ENCODE measurements around the gene MICAL1. TPM values are rescaled to one million over a fixed set of nuclear protein-coding genes. Genes with fewer than 3 reads are reported as not detected.

The MICAL1 gene
- total and polyA plus RNA-seq, 3 experiments from 2014 or later: 18.8 to 34.7 (median 33.2) TPM

- Mint-ChIP-seq H3K4me1 (peaks cover 61 to 90% (median 88%) of the 10 kb centered on the region in 3 donors), H3K36me3 (peaks cover 22 to 95% (median 45%) of the 10 kb centered on the region in 3 donors), H3K9me3 (no peaks in the 10 kb centered on the region), H3K27ac (peak overlapping the region in 6 of 8 donors; percentile 18 to 85 (median 66)), H3K4me3 (no peak overlapping the region), H3K27me3 (no peaks in the 10 kb centered on the region)
- H3K36me3 ChIP-seq (ENCODE audit: insufficient read depth, low read length): peaks cover 52% of the 10 kb centered on the region
- no peaks in the 10 kb centered on the region for H3K27me3 ChIP-seq (ENCODE audit: insufficient read depth, low read length, poor library complexity, severe bottlenecking)
- POLR2A ChIA-PET: no interaction called here
- no peak overlapping the region for H3K27ac ChIP-seq (ENCODE audit: low read depth, low read length)
- H3K9me3 ChIP-seq (ENCODE audit: low read length): no peaks in the 10 kb centered on the region
- DNase-seq: no peak
- CTCF ChIA-PET: no interaction called here
- H3K4me3 ChIP-seq (ENCODE audit: low read length): no peak overlapping the region
- H3K4me1 ChIP-seq (ENCODE audit: insufficient read depth, low read length): peaks cover 17% of the 10 kb centered on the region
Measured at GRCh38 chr6:109473120-109473519, 17.5 kb upstream of the MICAL1 start.

GRCh38 chr6:109472132-109472995 is 16.8 kb upstream of the MICAL1 start:
- no peaks in the 10 kb centered on the region for H3K27me3 Mint-ChIP-seq
- no peak overlapping the region for H3K27ac ChIP-seq (ENCODE audit: low read depth, low read length)
- ChIA-PET POLR2A (no interaction called here), CTCF (no interaction called here)
- H3K27me3 ChIP-seq (ENCODE audit: insufficient read depth, low read length, poor library complexity, severe bottlenecking): no peaks in the 10 kb centered on the region
- H3K4me1 Mint-ChIP-seq: peaks cover 56 to 90% (median 86%) of the 10 kb centered on the region in 3 donors
- no peak for DNase-seq
- H3K9me3 ChIP-seq (ENCODE audit: low read length): no peaks in the 10 kb centered on the region
- H3K36me3 Mint-ChIP-seq: peaks cover 22 to 95% (median 46%) of the 10 kb centered on the region in 3 donors
- no peaks in the 10 kb centered on the region for H3K9me3 Mint-ChIP-seq
- peak overlapping the region in 6 of 8 donors; percentile 44 to 85 (median 65) for H3K27ac Mint-ChIP-seq
- H3K36me3 ChIP-seq (ENCODE audit: insufficient read depth, low read length): peaks cover 52% of the 10 kb centered on the region
- H3K4me3 ChIP-seq (ENCODE audit: low read length): no peak overlapping the region
- H3K4me3 Mint-ChIP-seq: no peak overlapping the region
- peaks cover 9% of the 10 kb centered on the region for H3K4me1 ChIP-seq (ENCODE audit: insufficient read depth, low read length)

- Histone ChIP-seq H3K27me3 (ENCODE audit: insufficient read depth, low read length, poor library complexity, severe bottlenecking) (no peaks in the 10 kb centered on the region), H3K36me3 (ENCODE audit: insufficient read depth, low read length) (peaks cover 50% of the 10 kb centered on the region), H3K4me3 (ENCODE audit: low read length) (no peak overlapping the region), H3K27ac (ENCODE audit: low read depth, low read length) (no peak overlapping the region), H3K9me3 (ENCODE audit: low read length) (no peaks in the 10 kb centered on the region), H3K4me1 (ENCODE audit: insufficient read depth, low read length) (no peaks in the 10 kb centered on the region)
- Mint-ChIP-seq H3K4me1 (peaks cover 48 to 81% (median 75%) of the 10 kb centered on the region in 3 donors), H3K27me3 (no peaks in the 10 kb centered on the region), H3K9me3 (no peaks in the 10 kb centered on the region), H3K4me3 (no peak overlapping the region), H3K27ac (peak overlapping the region in 6 of 8 donors; percentile 40 to 92 (median 60)), H3K36me3 (peaks cover 22 to 96% (median 46%) of the 10 kb centered on the region in 3 donors)
- ChIA-PET CTCF (no interaction called here), POLR2A (no interaction called here)
- no peak for DNase-seq
Measured at GRCh38 chr6:109471105-109471810, 15.7 kb upstream of the MICAL1 start.

- H3K9me3 ChIP-seq (ENCODE audit: low read length): no peaks in the 10 kb centered on the region
- DNase-seq: no peak
- peak overlapping the region in 7 of 8 donors; percentile 19 to 78 (median 46) for H3K27ac Mint-ChIP-seq
- H3K4me1 Mint-ChIP-seq: peaks cover 43 to 81% (median 72%) of the 10 kb centered on the region in 3 donors
- ChIA-PET CTCF (interaction anchor here (1.2 kb wide), 1 partner anchor 14 kb away, joined by 3 read pairs; the partner anchor contains the start of gene MICAL1), POLR2A (no interaction called here)
- H3K36me3 ChIP-seq (ENCODE audit: insufficient read depth, low read length): peaks cover 63% of the 10 kb centered on the region
- no peak overlapping the region for H3K27ac ChIP-seq (ENCODE audit: low read depth, low read length)
- H3K9me3 Mint-ChIP-seq: no peaks in the 10 kb centered on the region
- peaks cover 18 to 96% (median 47%) of the 10 kb centered on the region in 3 donors for H3K36me3 Mint-ChIP-seq
- no peaks in the 10 kb centered on the region for H3K27me3 Mint-ChIP-seq
- no peak overlapping the region for H3K4me3 Mint-ChIP-seq
- H3K4me1 ChIP-seq (ENCODE audit: insufficient read depth, low read length): peaks cover 6% of the 10 kb centered on the region
- H3K27me3 ChIP-seq (ENCODE audit: insufficient read depth, low read length, poor library complexity, severe bottlenecking): no peaks in the 10 kb centered on the region
- H3K4me3 ChIP-seq (ENCODE audit: low read length): no peak overlapping the region
Measured at GRCh38 chr6:109469591-109470189, 14.1 kb upstream of the MICAL1 start.

- H3K4me1 ChIP-seq (ENCODE audit: insufficient read depth, low read length): peaks cover 6% of the 10 kb centered on the region
- peaks cover 39 to 79% (median 70%) of the 10 kb centered on the region in 3 donors for H3K4me1 Mint-ChIP-seq
- peaks cover 10 to 93% (median 42%) of the 10 kb centered on the region in 3 donors for H3K36me3 Mint-ChIP-seq
- no peak for DNase-seq
- H3K27ac Mint-ChIP-seq: peak overlapping the region in 5 of 8 donors; percentile 3 to 61 (median 35)
- ChIA-PET POLR2A (no interaction called here), CTCF (no interaction called here)
- no peak overlapping the region for H3K4me3 ChIP-seq (ENCODE audit: low read length)
- no peaks in the 10 kb centered on the region for H3K9me3 Mint-ChIP-seq
- no peaks in the 10 kb centered on the region for H3K27me3 ChIP-seq (ENCODE audit: insufficient read depth, low read length, poor library complexity, severe bottlenecking)
- no peak overlapping the region for H3K27ac ChIP-seq (ENCODE audit: low read depth, low read length)
- H3K27me3 Mint-ChIP-seq: no peaks in the 10 kb centered on the region
- no peaks in the 10 kb centered on the region for H3K9me3 ChIP-seq (ENCODE audit: low read length)
- peaks cover 47% of the 10 kb centered on the region for H3K36me3 ChIP-seq (ENCODE audit: insufficient read depth, low read length)
- H3K4me3 Mint-ChIP-seq: no peak overlapping the region
Measured at GRCh38 chr6:109467696-109468095, 12.1 kb upstream of the MICAL1 start.

- Histone ChIP-seq H3K4me3 (ENCODE audit: low read length) (no peak overlapping the region), H3K27ac (ENCODE audit: low read depth, low read length) (no peak overlapping the region), H3K27me3 (ENCODE audit: insufficient read depth, low read length, poor library complexity, severe bottlenecking) (no peaks in the 10 kb centered on the region), H3K36me3 (ENCODE audit: insufficient read depth, low read length) (peaks cover 38% of the 10 kb centered on the region), H3K9me3 (ENCODE audit: low read length) (no peaks in the 10 kb centered on the region), H3K4me1 (ENCODE audit: insufficient read depth, low read length) (peaks cover 6% of the 10 kb centered on the region)
- Mint-ChIP-seq H3K9me3 (no peaks in the 10 kb centered on the region), H3K4me3 (no peak overlapping the region), H3K36me3 (peaks cover 16 to 91% (median 44%) of the 10 kb centered on the region in 3 donors), H3K4me1 (peaks cover 30 to 76% (median 66%) of the 10 kb centered on the region in 3 donors), H3K27ac (peak overlapping the region in 3 of 8 donors; percentile 21 to 60 (median 29)), H3K27me3 (no peaks in the 10 kb centered on the region)
- POLR2A ChIA-PET: no interaction called here
- CTCF ChIA-PET: interaction anchor here (1.1 kb wide), 1 partner anchor 16 kb away, joined by 4 read pairs; no protein-coding TSS in a partner anchor
- no peak for DNase-seq
Measured at GRCh38 chr6:109466212-109466923, 10.8 kb upstream of the MICAL1 start.

GRCh38 chr6:109465772-109466171 is 10.2 kb upstream of the MICAL1 start:
- Mint-ChIP-seq H3K27ac (peak overlapping the region in 4 of 8 donors; percentile 21 to 73 (median 60)), H3K36me3 (peaks cover 20 to 90% (median 43%) of the 10 kb centered on the region in 3 donors), H3K27me3 (no peaks in the 10 kb centered on the region), H3K4me3 (no peak overlapping the region), H3K9me3 (no peaks in the 10 kb centered on the region), H3K4me1 (peaks cover 27 to 70% (median 61%) of the 10 kb centered on the region in 3 donors)
- no peak overlapping the region for H3K4me3 ChIP-seq (ENCODE audit: low read length)
- DNase-seq: no peak
- no peaks in the 10 kb centered on the region for H3K9me3 ChIP-seq (ENCODE audit: low read length)
- peaks cover 6% of the 10 kb centered on the region for H3K4me1 ChIP-seq (ENCODE audit: insufficient read depth, low read length)
- H3K27me3 ChIP-seq (ENCODE audit: insufficient read depth, low read length, poor library complexity, severe bottlenecking): no peaks in the 10 kb centered on the region
- ChIA-PET POLR2A (no interaction called here), CTCF (interaction anchor here (1.1 to 1.8 kb wide), 2 partner anchors 11 to 16 kb away, joined by 4 to 8 read pairs; partner anchors contain the start of gene MICAL1)
- H3K36me3 ChIP-seq (ENCODE audit: insufficient read depth, low read length): peaks cover 32% of the 10 kb centered on the region
- H3K27ac ChIP-seq (ENCODE audit: low read depth, low read length): no peak overlapping the region
